Mucosa of rectum (tissue), 2 donors: ENCODE measurements around the gene LDLRAD3.

Source experiments
- H3K27ac ChIP-seq, 2 donors: one replicate each; pipeline ENCODE4 v1.7.0; 2013; ENCODE audit warnings: inconsistent platforms in 2 of 2, low read depth in 2 of 2, low read length in 2 of 2
- H3K27me3 ChIP-seq, 2 donors: one replicate each; pipeline ENCODE4 v1.7.0; 2013; ENCODE audit warnings: low read length in 2 of 2; ENCODE audit not compliant: control insufficient read depth in 2 of 2, insufficient read depth in 2 of 2
- H3K36me3 ChIP-seq, 2 donors: one replicate each; pipeline ENCODE4 v1.7.0; 2013; ENCODE audit warnings: low read length in 2 of 2; ENCODE audit not compliant: control insufficient read depth in 2 of 2, insufficient read depth in 2 of 2
- H3K4me1 ChIP-seq, 2 donors: one replicate each; pipeline ENCODE4 v1.7.0; 2013; ENCODE audit warnings: low read length in 2 of 2, mild to moderate bottlenecking in 1 of 2; ENCODE audit not compliant: control insufficient read depth in 2 of 2, insufficient read depth in 2 of 2
- H3K4me3 ChIP-seq, 2 donors: one replicate each; pipeline ENCODE4 v1.7.0; 2013; ENCODE audit warnings: low read length in 2 of 2
- H3K9ac ChIP-seq, 2 donors: one replicate each; pipeline ENCODE4 v1.7.0; 2013; ENCODE audit warnings: low read length in 2 of 2, low read depth in 1 of 2, mild to moderate bottlenecking in 1 of 2
- H3K9me3 ChIP-seq, 2 donors: one replicate each; pipeline ENCODE4 v1.7.0; 2013; ENCODE audit warnings: low read length in 2 of 2; ENCODE audit not compliant: control insufficient read depth in 2 of 2
- donor health status: healthy.
- donor health status: Normal muscosa, but diverticular disease.

Gene LDLRAD3

DNA sequence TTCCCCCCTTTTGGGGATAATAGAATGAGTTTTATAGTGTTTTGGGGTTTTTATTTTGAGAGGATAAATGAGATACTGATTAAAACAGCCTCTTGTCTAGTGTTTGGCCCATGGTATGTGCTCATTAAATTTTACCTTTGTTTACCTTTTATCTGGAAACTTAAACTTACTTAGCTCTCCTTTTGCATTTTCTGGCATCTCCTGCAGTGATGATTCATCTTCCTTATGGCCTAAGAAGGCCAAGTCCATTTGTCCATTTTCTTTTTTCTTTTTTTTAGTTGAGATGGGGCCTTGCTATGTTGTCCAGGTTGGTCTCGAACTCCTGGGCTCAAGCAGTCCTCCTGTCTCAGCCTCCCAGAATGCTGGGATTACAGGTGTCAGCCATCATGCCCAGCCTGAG is 189.1 kb downstream of the LDLRAD3 start:
- no peak overlapping the region for H3K9ac ChIP-seq
- no peaks in the 10 kb centered on the region for H3K36me3 ChIP-seq
- no peaks in the 10 kb centered on the region for H3K4me1 ChIP-seq
- no peaks in the 10 kb centered on the region for H3K27me3 ChIP-seq
- H3K9me3 ChIP-seq: no peaks in the 10 kb centered on the region
- H3K4me3 ChIP-seq: no peak overlapping the region
- H3K27ac ChIP-seq: no peak overlapping the region

DNA sequence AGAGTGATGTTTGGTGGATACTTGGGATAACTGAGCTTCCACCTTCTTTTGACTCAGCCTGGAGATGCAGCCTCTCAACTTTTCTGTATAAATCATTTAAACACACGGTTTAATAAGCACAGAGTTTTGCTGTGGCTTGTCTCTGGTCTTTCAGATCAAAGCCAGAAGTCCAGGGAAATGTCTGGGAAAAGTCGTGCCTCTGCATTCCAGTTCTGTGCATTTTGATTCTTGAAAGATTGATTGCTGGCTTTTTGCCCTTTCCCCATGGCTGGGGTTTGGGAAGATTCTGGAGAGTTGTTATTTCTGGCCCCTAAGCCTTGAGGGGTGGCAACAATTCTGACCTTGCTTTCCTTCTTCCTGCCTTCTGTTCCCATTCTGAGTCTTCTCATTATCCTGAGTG is 191.2 kb downstream of the LDLRAD3 start:
- Histone ChIP-seq H3K4me1 (no peaks in the 10 kb centered on the region), H3K4me3 (no peak overlapping the region), H3K9me3 (no peaks in the 10 kb centered on the region), H3K27ac (no peak overlapping the region), H3K9ac (no peak overlapping the region), H3K27me3 (no peaks in the 10 kb centered on the region), H3K36me3 (no peaks in the 10 kb centered on the region)

- H3K36me3 ChIP-seq: no peaks in the 10 kb centered on the region
- H3K4me3 ChIP-seq: no peak overlapping the region
Observed at GRCh38 chr11:36139767-36140166, 195.9 kb downstream of the LDLRAD3 start.

GRCh38 chr11:36141196-36141953 is 197.5 kb downstream of the LDLRAD3 start:
- Histone ChIP-seq H3K9me3 (no peaks in the 10 kb centered on the region), H3K27me3 (no peaks in the 10 kb centered on the region), H3K9ac (no peak overlapping the region), H3K4me3 (no peak overlapping the region), H3K4me1 (no peaks in the 10 kb centered on the region), H3K36me3 (no peaks in the 10 kb centered on the region), H3K27ac (no peak overlapping the region)

More at GRCh38 chr11:36139767-36140166, 195.9 kb downstream of the LDLRAD3 start:
- H3K4me1 ChIP-seq: no peaks in the 10 kb centered on the region
- no peak overlapping the region for H3K9ac ChIP-seq
- H3K27me3 ChIP-seq: no peaks in the 10 kb centered on the region
- no peaks in the 10 kb centered on the region for H3K9me3 ChIP-seq
- H3K27ac ChIP-seq: no peak overlapping the region

- Histone ChIP-seq H3K9me3 (no peaks in the 10 kb centered on the region), H3K36me3 (no peaks in the 10 kb centered on the region), H3K27me3 (no peaks in the 10 kb centered on the region), H3K9ac (no peak overlapping the region), H3K4me3 (no peak overlapping the region), H3K4me1 (no peaks in the 10 kb centered on the region), H3K27ac (no peak overlapping the region)
Observed at GRCh38 chr11:36141956-36142355, 198.1 kb downstream of the LDLRAD3 start.

DNA sequence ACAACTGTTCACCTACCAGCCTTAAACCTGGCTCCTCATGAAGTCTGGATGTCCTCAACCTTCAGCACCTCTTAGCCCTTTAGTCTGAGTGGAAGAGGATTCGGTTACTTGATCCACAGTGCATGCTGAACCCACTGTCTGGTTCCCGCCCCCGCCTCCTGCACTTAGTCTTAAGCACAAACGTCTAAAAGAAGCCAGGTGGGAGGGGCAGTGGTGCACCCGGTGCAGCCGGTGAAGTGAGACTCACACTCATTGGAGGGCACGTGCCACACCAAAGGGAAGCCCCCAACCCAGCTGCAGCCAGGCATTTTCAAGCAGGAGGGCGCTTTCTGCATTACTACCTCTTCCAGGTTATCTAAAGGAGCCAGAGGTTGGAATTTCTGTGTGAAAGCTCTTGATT is 198.6 kb downstream of the LDLRAD3 start:
- H3K4me3 ChIP-seq: no peak overlapping the region
- no peak overlapping the region for H3K9ac ChIP-seq
- no peaks in the 10 kb centered on the region for H3K27me3 ChIP-seq
- no peaks in the 10 kb centered on the region for H3K36me3 ChIP-seq
- no peak overlapping the region for H3K27ac ChIP-seq
- no peaks in the 10 kb centered on the region for H3K4me1 ChIP-seq
- no peaks in the 10 kb centered on the region for H3K9me3 ChIP-seq

DNA sequence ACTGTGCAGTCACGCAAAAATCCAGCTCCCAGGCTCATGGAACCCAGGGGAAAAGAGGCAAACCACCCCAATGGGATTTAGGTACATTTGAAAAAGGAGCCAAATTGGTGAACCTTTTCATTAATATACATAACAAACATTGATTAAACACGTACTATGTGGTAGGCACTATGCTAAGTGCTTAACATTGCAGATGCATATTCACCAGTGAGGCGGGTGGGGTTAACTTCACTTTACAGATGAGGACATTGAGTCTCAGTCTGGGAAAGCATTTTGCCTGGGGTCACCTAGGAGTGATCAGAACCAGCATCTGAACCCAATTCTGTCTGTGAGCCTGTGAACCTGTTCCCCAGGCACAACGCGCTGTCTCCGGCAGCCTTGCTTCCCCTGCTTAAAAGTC is 199.0 kb downstream of the LDLRAD3 start:
- H3K4me1 ChIP-seq: no peaks in the 10 kb centered on the region
- no peaks in the 10 kb centered on the region for H3K27me3 ChIP-seq
- no peak overlapping the region for H3K9ac ChIP-seq
- H3K4me3 ChIP-seq: no peak overlapping the region
- no peaks in the 10 kb centered on the region for H3K9me3 ChIP-seq
- H3K27ac ChIP-seq: no peak overlapping the region
- H3K36me3 ChIP-seq: no peaks in the 10 kb centered on the region

DNA sequence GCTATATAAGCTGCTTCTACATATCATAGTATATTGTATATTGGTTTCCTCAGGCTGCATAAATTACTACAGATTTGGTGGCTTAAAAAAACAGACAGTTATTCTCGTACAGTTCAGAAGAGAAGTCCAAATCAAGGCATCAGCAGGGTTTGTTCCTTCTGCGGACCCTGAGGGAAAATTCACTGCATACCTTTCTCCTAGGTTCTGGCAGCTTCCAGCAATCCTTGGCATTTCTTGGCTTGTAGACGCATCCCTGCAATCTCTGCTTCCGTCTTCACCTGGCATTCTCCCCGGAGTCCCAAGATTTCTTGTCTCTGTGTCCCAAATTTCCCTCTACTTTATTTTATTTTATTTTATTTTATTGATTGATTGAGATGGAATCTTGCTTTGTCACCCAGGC is 202.6 kb downstream of the LDLRAD3 start:
- H3K27me3 ChIP-seq: no peaks in the 10 kb centered on the region

DNA sequence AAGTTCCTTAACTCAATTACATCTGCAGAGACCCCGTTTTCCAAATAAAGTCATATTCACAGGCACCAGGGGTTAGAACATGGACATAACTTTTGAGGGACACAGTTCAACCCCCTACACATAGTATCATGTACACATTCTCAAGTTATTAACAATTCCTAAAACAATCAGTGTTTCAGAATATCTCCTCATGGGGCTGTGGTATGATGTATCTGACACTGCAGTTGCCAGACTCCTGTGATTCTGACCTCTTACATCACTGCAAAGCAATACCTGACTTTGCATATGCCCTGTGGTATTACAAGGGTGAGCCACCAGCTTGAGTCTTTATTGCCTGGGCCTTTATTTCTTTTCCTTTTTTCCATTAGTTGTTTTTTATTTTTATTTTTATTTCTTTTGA is 203.6 kb downstream of the LDLRAD3 start:
- H3K27ac ChIP-seq: no peak overlapping the region
- H3K9ac ChIP-seq: no peak overlapping the region
- no peaks in the 10 kb centered on the region for H3K9me3 ChIP-seq
- H3K4me3 ChIP-seq: no peak overlapping the region
- H3K27me3 ChIP-seq: no peaks in the 10 kb centered on the region
- peaks cover 0 to 3% of the 10 kb centered on the region in 2 donors for H3K4me1 ChIP-seq
- H3K36me3 ChIP-seq: no peaks in the 10 kb centered on the region

More for the DNA sequence above, 202.6 kb downstream of the LDLRAD3 start:
- Histone ChIP-seq H3K27ac (no peak overlapping the region), H3K4me1 (peaks cover 0 to 3% of the 10 kb centered on the region in 2 donors), H3K4me3 (no peak overlapping the region), H3K36me3 (no peaks in the 10 kb centered on the region), H3K9ac (no peak overlapping the region), H3K9me3 (no peaks in the 10 kb centered on the region)

- Histone ChIP-seq H3K27ac (no peak overlapping the region), H3K9ac (no peak overlapping the region), H3K4me1 (peaks cover 0 to 3% of the 10 kb centered on the region in 2 donors), H3K27me3 (no peaks in the 10 kb centered on the region), H3K9me3 (no peaks in the 10 kb centered on the region), H3K4me3 (no peak overlapping the region), H3K36me3 (no peaks in the 10 kb centered on the region)
Observed at GRCh38 chr11:36148701-36149100, 204.8 kb downstream of the LDLRAD3 start.
